Esophagus squamous epithelium (tissue), 4 donors: ENCODE data around the gene RNASEL.

Experiments
- CTCF ChIP-seq, 6 experiments: fragments of 450-650 bp in 4 of 6; fragments of 200-600 bp in 2 of 6; sonication (generic) in 2 of 6; IDR thresholded peaks; one replicate each; pipeline ENCODE4 v1.5.1; 2016 to 2019; ENCODE audit warnings: antibody characterized with exemption in 6 of 6, mild to moderate bottlenecking in 4 of 6, moderate library complexity in 4 of 6
- POLR2A ChIP-seq, 4 donors: fragments of 450-650 bp; IDR thresholded peaks; one replicate each; pipeline ENCODE4 v1.6.1; 2017; ENCODE audit warnings: antibody characterized with exemption in 4 of 4, mild to moderate bottlenecking in 4 of 4, moderate library complexity in 3 of 4

GRCh38 chr1:182549346-182549745 lies 39.7 kb downstream of the RNASEL start:
- no peak for TF ChIP-seq CTCF (IDR thresholded peaks at IDR 0.05)
- no peak for TF ChIP-seq POLR2A (IDR thresholded peaks at IDR 0.05)
